EL (cell line): ENCODE results near the gene ICAM2.

Experiments
- DNase-seq: peaks from one replicate; pipeline ENCODE4 v3.0.0-alpha.2; 2016

ICAM2 gene

DNA sequence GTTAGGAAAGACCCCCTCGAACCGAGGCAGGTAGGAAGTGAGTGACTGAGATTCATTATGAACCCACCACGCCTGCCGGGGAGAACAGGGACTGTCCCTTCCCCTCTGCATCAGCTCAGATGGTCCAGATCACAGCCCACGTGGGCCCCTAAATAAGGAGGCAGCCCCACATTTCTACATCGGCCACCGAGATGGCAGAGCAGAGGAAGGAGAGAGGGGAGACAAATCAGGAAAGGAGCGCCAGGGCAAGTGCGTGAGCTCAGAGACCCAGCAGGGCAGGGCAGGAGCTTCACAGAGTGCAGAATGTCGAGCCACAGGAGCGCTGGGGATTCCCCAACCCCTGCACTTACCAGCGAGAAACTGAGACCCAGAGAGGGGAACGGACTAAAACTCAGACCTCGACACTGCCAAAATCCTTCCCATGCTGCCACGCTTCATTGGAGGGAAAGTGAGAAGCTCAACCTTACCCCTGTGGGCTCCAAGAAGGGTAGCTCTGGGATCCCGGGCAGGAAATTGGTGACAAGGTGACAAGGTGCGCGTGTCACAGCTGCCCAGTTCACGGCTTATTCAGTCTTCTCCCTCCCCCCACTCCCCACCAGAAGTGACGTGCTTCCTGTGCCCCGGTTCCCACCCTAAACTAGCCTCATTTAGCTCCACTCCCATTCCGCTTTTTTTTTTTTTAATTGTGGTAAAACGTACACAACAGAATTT lies at the start of gene ICAM2:
Gene ICAM2, minus strand, starts transcription at position 578 of the 711 bp plus-strand sequence. CDS start 13,942 bp downstream, outside the sequence.
- DNase-seq: no peak

DNA sequence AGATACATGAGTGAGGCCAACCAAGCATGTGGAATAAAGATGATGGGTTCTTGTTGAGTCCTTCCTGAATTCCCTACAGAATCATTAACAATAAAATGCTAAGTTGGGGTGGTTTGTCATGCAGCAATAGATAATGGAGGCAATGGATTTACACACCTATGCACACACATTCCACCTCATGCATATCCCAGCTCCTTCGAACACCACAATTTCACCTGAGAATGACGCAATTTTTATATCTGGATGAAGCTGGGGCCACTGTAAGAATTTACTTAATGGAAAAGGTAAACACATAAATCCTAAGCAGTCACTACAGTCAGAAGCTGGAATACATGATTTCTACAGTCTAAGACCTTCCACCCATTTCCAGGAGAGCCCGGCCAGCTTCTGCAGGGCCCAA lies 49.8 kb upstream of the ICAM2 start:
- DNase-seq: no peak

DNA sequence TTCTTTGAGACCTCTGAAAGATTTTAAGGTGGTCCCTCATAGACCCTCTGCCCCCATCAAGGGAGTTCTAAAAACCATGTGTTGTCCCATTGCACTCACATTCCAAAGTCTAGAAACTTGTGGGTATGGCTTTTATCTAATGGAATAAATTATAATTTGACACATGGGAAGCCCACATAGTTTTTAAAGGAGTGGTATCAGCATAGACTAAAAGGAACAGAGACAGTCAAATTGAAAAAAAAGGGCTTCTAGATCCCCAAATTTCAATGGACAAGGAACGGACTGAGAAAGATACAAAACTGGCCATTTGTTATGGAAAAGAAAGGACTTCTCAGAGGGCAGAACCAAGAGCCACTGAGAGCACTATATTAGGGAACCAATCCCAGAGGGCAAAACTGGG lies 48.7 kb upstream of the ICAM2 start:
- no peak for DNase-seq

DNA sequence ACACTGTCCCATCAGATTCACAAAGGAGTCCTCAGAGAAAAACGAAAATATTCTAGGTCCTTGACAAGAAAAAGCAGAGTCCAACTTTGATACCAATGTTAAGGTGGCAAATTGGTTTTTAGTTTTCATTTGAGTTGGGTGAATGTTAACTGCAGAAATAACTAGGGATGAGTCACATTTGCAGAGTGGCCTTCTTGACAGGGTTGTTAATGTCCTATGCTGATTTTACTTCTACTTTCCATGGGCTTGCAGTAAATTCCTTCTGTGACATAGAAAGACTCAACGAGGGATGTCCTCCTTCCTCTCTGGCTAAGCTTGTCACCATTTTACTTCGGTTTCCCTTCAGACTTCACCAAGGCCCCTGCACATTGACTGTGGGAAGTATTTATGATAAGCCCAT lies 47.2 kb upstream of the ICAM2 start:
- no peak for DNase-seq

DNA sequence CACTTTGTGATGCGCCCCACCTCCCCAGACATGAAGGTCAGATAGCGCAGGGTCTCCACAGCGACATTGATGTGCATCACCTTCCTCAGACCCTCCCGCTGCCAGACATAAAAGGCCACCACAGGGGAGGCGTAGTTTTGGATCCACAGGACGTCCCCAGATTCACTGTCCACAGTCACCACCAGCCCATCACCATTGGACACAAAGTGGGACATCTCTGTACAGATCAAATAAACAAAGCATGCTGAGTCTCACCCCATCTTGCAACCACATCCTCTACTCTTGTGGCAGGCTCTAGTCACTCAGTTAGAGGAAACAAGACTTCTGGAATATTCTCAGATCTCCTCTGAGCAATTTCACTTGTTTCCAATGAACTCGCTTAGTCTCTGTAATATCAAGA lies 46.3 kb upstream of the ICAM2 start:
- no peak for DNase-seq

DNA sequence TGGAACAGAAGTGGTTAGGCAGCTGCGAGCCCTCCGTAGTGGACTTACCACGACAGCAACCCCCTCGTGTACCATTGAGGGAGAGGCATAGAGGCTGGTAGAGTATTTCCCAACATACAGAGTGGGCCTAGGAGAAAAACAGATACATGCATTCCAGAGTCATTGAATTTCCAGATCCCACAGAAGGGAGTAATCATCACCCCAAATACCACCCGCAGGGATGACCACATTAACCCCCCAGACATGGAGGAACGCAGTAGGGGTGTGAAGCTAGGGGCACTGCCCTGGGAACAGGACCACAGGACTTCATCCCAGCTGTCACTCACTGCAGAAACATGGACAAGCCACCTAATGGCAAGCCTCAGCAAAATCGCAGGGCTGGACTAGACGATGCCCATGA lies 44.7 kb upstream of the ICAM2 start:
- no peak for DNase-seq

DNA sequence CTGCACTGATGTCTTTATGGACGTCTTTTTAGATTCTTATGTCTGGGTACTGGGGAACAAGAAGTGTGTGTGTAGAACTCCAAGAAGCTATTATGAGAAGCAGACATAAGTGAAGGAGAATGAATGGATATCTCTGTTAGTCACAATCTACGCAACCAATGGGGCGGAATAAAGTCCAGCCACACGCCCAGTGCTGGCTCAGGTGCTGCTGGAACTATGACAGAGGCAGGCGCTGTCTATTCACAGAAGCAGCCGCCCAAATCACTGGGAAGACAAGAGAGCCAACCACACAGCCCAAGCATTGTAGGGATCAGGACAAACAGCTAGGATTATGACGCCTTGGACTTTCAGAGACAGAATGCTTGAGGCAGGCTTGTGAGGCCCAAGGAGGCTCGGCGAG lies 43.9 kb upstream of the ICAM2 start:
- DNase-seq: no peak

DNA sequence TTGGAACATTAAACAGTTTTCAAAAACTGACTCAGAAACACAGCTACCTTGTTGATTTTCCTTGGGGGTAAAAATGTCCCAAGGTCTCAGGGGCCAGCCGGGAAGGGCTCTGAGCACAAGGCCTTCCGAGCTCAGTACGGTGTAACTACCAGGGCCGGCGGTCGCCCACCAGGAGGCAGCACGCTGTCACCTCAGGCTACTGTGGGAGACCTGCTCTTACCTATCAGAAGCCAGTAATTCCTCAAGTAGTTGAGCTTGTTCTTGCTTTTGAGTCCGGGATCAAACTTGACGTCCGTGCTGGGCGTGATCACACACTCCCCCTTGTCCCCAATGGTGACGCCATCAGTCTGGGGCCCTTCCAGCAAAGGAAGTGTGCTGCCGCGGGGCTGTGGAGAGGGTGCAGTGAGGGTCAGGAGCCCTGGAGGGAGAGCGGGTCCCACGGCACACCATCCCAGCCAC lies 43.4 kb upstream of the ICAM2 start:
- DNase-seq: no peak

DNA sequence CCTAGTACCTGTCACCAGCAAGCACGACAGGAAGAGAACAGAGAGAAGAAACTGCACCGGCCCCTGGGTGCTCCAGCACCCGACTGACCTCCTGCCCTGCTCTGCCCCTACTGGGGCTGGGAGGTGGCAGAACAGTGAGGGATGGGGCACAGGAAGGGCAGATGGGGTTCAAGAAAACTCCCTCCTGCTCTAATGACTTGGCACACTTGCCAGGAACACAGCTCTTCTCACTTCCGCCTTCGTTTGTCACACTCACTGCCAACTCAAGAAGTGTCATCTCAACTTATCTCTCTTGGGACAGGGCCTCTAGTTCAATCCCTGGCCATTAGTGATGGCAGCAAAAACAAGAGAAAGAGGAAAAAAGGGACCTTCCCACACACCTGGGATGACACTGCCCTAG lies 42.7 kb upstream of the ICAM2 start:
- no peak for DNase-seq

DNA sequence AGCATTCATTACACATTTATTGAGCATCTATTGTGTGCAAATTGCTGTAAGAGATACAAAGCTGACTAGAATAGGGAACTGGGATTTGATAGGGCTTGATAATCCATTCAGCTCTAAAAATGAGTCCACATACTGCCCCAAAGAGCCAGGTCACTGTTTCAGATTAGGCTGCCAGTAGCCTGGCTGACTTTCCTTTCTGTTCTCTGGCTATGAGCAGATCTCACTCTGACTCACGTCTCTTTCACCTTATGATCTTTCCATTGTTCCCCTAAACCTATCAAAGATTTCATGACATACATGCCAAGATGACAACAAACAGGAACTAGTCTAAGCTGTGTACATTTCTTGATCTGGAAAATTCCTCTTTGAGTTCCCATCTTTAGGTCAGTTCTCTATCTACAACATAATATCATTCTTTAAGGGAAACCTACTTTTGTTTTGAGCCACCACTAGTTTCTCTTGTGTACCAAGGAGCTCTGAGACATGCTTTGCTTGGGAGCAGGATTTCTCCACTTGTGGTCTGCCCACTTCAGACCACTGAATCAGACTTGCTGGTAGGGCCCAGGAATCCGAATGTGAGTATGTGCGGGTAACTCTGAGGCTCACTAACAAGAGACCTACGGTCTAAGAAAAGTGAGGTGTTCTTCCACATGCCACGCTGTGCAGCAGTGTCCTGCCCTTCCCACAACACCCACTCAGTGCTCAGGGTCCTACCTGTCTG lies 40.9 kb upstream of the ICAM2 start:
- DNase-seq: no peak

DNA sequence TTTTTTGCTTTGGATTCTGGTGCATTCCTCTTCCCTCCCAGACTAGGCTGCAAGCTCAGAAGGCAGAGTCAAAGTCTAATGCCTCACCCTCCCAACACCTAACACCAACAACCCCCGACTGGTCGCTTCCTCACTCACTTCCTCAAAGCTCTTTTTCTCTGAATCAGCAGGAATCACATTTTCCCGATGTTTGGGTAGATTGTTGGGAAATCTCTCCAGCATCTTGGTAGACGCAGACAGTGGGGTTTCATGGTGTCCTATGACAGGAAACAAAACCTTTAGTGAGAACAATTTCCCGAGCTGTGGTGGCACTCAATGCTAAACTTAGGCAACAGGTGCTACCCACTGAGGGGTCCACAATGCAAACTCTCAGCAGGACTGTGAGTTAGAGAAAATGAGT lies 39.9 kb upstream of the ICAM2 start:
- DNase-seq: no peak

DNA sequence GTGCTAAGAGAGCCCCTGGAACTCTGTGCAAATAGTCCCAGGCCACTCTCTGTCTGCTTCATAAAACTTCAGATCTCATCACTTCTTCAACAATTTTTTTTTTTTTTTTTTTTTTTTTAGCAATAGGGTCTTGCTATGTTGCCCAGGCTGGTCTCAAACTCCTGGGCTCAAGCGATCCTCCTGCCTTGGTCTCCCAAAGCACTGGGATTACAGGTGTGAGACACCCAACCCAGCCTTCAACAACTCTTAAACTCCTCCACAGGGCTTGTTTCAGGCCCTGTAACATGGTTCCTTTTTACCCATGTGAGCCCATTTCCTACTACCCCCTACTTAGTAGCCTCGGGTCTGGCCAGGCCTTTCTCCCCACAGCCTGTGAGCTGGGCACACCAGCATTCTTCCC lies 39.3 kb upstream of the ICAM2 start:
- no peak for DNase-seq

DNA sequence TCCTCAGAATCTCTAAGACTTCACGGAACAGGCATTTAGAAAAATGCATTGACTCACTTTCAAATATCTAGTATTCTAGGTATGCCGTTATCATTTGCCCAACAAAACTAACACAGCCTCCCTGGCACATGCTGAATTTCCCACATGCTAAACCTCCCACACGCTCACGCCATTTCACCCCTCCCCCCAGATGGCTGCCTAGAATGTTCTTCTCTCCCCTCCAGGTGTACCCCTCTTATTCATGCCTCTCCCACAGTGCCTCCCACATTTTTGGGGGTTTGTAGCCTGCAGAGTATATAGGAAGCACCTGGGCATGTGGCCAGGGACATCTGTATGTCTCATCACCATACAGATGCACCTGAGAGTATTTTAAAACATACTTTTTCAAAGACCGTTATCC lies 38.2 kb upstream of the ICAM2 start:
- no peak for DNase-seq

DNA sequence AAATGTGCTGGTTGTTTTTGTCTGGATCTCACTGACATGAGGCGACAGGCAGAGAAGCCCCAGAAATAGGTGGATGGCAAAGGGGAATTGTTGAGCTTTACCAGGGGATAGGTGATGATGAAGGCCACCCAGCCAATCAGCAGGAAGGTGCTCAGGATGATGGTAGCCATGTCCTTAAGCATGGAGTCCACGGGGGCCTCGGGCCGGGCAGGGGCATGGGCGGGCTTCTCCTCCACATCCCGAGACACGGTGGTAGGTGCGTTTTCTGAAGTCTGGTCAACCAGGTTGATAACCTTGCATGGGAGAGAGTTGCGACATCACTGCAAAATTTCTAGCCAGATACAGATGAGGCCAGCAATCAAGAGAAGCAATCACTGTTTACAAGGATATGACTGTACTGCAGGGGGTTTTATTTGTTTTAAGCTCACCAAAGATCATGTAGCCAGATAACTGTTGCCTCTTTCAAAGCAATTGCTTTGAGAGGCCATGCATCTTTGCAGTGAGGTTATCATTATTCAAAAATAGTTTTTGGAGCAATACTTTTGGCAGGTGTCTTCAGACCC lies 37.3 kb upstream of the ICAM2 start:
- no peak for DNase-seq

DNA sequence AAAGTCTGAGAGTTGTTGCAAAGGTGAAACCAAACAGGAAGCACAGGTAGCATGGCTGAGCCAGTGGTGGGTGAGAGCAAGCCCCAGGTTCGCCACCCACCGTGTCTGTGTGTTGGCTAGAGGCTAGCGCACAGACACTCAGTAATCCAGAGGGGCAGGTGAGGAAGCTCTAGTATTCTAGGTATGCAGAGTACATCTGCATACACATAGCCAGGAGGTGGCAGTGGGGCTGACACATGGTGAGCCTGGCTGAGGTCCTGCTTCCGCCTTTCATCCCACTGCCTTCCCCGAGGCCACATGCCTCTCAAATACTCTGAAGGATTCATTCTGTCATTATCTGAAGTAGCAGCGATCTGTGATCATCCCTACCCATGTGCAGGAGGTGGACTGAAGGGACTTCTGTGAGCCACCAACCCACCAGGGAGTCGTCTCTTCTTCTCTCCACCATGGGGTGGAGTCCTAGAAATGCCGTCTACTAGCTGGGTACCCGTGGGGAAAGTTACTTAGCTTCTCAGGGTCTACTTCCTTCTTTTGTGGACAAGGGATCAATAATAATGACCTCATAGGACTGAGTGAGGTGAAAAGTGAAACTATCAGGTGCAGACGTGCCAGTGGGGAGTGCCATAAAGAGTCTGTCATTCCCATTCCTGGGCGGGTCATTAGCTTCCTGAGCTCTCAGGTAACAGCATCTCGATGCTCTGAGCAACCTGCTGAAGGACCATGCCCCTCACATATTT lies 36.0 kb upstream of the ICAM2 start:
- no peak for DNase-seq

DNA sequence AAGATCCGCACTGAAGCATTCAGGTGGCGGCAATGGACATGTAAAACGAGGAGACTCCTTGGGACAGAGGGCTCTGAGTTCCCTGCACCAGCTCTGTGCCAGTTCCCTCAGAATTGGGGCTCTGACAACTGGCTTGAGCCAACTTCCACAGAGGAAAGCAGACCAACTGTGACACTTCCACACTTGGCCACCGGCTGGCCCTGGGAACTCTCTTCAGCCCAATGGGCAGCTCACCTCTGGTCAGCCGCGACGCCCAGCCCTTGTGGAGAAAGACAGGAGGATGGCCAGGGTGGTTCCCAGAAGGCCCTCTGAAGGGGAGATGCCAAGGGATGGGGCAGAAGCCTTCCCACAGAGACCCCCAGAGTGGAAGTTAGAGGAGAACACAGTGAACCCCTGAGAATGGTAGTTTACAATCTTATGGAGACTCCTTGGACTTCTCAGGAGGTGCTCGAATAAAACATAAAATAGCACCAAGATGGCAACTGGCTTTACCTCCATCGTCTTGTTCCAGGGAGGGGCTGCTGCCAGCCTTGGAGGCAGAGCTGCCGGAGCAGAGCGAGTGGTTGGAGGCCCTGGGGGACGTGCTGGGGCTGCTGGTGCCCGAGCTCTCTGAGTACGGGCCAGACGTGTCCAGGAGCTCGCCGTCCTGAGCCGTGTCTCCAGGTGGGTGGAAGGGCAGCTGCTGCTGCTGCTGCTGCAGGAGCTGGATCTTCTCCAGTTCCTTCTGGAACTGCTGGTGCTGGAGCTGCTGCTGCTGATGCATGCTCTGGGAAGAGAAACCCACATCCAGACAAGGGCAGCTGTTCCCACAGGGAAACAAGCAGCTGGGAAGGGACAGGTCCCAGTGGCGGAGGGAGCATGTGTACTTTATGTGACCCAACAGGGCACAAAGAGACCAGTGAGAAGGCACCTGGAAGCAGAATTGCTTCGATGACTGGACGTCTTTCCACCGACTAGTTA lies 35.0 kb upstream of the ICAM2 start:
- no peak for DNase-seq

DNA sequence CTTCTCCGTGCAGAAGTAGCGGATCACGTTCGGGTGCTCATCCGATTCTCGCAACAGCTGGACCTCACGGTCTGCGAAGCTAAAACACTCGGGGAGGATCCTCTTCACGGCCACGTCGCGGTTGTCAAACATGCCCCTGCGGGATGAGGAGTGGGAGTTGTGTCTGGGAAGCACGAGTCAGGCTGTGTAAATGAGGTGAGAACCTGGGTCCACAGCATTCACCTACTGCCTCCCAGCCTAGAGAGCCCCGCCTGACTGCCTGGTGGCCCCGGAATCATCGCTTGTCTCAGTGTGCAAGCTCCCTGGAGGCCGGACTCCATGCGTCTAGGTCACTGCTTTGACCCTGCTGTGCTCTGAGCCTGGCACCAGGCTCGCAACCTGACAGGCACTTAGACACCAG lies 33.9 kb upstream of the ICAM2 start:
- DNase-seq: no peak

DNA sequence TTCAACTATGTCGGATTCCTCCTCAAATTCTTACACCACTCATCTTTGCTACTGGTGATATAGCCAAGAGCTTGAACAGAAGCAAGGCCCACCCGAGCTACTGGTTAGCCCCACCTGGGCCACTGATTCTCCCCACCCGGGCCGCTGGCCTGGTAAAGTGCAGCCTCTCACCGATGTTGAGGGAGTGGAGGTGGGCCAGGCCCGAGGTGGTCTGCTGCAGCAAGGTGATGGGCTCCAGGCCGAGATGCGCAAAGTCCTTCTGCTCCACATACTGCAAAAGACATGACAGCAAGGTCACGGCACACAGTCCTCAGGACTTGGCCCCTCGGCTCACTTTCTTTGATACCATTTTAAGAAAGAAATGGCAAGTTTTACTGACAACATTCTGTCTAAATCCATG lies 32.7 kb upstream of the ICAM2 start:
- no peak for DNase-seq

DNA sequence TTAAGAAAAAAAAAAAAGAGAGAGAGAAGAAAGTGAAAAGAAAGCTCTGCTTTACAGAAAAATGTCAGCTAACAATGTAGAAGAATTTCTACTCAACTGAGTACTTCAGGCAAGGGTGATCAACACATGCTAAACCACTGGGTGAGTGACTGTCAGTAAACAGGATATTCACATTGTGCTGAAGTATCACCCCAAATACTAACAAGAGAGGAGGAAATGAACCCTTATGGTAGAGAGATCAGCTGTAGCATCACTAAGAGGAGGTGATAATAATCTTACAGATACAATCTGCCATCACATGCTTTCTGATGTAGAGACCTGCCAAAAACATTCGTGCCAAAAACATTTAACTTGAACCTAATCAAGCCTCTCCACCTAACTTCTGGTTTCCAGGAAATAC lies 30.7 kb upstream of the ICAM2 start:
- no peak for DNase-seq

DNA sequence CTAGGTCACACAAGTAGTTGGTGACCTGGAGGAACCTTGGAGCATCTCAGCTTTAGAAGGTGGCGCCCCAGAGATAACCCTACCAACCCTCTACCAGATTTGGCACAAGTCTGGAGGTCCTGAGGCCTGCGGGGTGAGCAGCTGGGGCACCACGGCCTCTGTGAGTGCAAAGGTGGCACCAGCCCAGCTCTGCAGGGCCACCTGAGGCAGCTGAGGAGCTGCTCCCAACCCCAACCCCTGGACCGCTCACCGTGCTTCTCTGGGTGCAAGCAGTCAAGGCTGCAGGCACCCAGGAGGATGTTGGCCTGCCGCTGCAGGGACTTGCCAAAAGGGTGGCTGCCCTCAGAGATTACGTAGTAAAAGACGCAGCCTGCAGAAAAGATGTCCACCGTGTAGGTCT lies 28.4 kb upstream of the ICAM2 start:
- no peak for DNase-seq

DNA sequence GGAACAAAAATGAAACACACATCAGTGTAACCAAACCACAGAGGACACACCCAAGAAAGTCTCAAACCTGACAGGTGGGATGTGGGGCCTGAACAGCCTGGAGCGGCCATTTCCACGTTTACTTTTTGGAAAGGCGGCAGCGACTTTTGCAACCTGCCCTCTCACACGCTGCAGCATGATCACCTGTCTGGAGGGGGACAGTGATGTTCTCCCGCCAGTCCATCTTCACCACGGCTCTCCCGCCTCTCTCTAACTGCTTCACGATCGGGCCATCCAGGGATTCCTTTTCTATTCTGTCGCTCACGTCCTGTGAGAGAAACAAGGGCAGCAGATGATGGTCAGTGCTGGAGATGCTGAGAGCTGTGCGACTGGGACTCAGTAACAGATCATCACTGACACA lies 24.7 kb upstream of the ICAM2 start:
- DNase-seq: no peak

DNA sequence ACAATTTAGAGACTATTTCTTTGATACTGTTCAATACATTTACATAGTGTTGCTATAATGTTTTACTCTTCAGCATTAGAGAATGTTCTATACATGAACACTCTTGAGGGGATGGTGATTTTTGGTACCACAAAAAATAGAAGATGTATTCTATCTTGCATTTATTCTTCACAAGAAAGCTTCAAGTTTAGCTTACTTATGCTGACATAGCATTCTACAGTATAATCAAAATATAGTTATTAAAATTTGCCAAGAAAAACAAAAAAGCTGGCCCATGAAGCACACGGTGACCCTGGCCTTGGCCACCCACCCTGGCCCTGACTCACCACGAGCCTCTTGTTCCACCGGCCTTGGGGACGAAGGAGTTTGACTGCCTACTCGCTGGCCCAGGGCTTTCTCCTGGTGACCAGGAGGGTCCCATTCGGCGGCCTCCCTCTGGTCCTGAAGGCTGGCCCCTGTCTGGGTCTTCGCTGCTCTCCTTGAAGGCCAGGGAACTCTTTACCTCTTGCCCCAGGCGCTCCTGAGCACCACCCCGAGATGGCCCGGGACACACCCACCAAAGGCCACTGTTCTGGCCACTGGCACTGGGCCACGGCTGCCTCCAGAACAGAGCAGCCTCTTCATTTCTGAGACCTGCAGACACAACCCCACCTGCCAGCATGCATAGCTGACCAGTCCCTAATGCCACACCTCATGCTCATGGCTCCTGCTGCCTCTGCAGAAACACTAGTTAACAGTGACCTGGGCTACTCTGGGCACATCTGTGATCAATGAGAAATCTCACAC lies 22.5 kb upstream of the ICAM2 start:
- DNase-seq: no peak
